ENCODE results near the gene CD79B. TPM values are rescaled to one million over a fixed set of nuclear protein-coding genes. Genes with fewer than 3 reads are reported as not detected.
"Not testable (repeated sequence)": the region's sequence is repeated elsewhere in the genome, so short reads cannot be mapped to it uniquely, and the experiment has no call there.

The CD79B gene
- total RNA-seq, 1 donor from 2014 or later = not detected

- Histone ChIP-seq H3K27me3 (ENCODE audit: control insufficient read depth, insufficient read depth, low read length) (peaks cover 8% of the 10 kb centered on the region), H3K36me3 (ENCODE audit: control insufficient read depth, insufficient read depth, low read length) (no peaks in the 10 kb centered on the region), H3K4me3 (ENCODE audit: low read depth, low read length) (no peak overlapping the region)
- FAIRE-seq (no peak), DNase-seq (ENCODE audit: low read depth) (no peak)
- no peak for TF ChIP-seq CTCF (IDR thresholded peaks at IDR 0.05; ENCODE audit: insufficient read depth, low read length, severe bottlenecking)
Measured at GRCh38 chr17:63914471-63914870, 17.7 kb downstream of the CD79B start.

GRCh38 chr17:63911657-63912100 is 20.5 kb downstream of the CD79B start:
- FAIRE-seq (no peak), DNase-seq (ENCODE audit: low read depth) (peak; percentile 29)
- Histone ChIP-seq H3K27me3 (ENCODE audit: control insufficient read depth, insufficient read depth, low read length) (peaks cover 6% of the 10 kb centered on the region), H3K4me3 (ENCODE audit: low read depth, low read length) (no peak overlapping the region), H3K36me3 (ENCODE audit: control insufficient read depth, insufficient read depth, low read length) (no peaks in the 10 kb centered on the region)
- TF ChIP-seq CTCF (IDR thresholded peaks at IDR 0.05; ENCODE audit: insufficient read depth, low read length, severe bottlenecking) = peak; percentile 76

GRCh38 chr17:63911041-63911635 is 21.0 kb downstream of the CD79B start, which contains the start of gene CSHL1:
Gene CSHL1, minus strand, starts transcription at chr17:63911258. Its CDS starts 62 bp downstream, at chr17:63911196.
- peaks cover 6% of the 10 kb centered on the region for H3K27me3 ChIP-seq (ENCODE audit: control insufficient read depth, insufficient read depth, low read length)
- H3K36me3 ChIP-seq (ENCODE audit: control insufficient read depth, insufficient read depth, low read length) = no peaks in the 10 kb centered on the region
- no peak for TF ChIP-seq CTCF (IDR thresholded peaks at IDR 0.05; ENCODE audit: insufficient read depth, low read length, severe bottlenecking)
- DNase-seq (ENCODE audit: low read depth) (no peak), FAIRE-seq (no peak)
- H3K4me3 ChIP-seq (ENCODE audit: low read depth, low read length) = no peak within 1 kb of the TSS

- no peak for TF ChIP-seq CTCF (IDR thresholded peaks at IDR 0.05; ENCODE audit: insufficient read depth, low read length, severe bottlenecking)
- DNase-seq (ENCODE audit: low read depth) (no peak), FAIRE-seq (no peak)
- Histone ChIP-seq H3K4me3 (ENCODE audit: low read depth, low read length) (no peak overlapping the region), H3K27me3 (ENCODE audit: control insufficient read depth, insufficient read depth, low read length) (peaks cover 6% of the 10 kb centered on the region), H3K36me3 (ENCODE audit: control insufficient read depth, insufficient read depth, low read length) (no peaks in the 10 kb centered on the region)
Measured at GRCh38 chr17:63910096-63910495, 22.0 kb downstream of the CD79B start.

- H3K36me3 ChIP-seq (ENCODE audit: control insufficient read depth, insufficient read depth, low read length); DNase-seq (ENCODE audit: low read depth); H3K4me3 ChIP-seq (ENCODE audit: low read depth, low read length); FAIRE-seq; H3K27me3 ChIP-seq (ENCODE audit: control insufficient read depth, insufficient read depth, low read length): not testable (repeated sequence)
Measured at GRCh38 chr17:63909586-63909985, 22.5 kb downstream of the CD79B start.

GRCh38 chr17:63907161-63907778 is 24.9 kb downstream of the CD79B start:
- TF ChIP-seq CTCF (IDR thresholded peaks at IDR 0.05; ENCODE audit: insufficient read depth, low read length, severe bottlenecking) = peak; percentile 19
- peak; percentile 27 for DNase-seq (ENCODE audit: low read depth)
- not testable (repeated sequence) for H3K4me3 ChIP-seq (ENCODE audit: low read depth, low read length); H3K36me3 ChIP-seq (ENCODE audit: control insufficient read depth, insufficient read depth, low read length); H3K27me3 ChIP-seq (ENCODE audit: control insufficient read depth, insufficient read depth, low read length); FAIRE-seq

GRCh38 chr17:63904796-63905195 is 27.3 kb downstream of the CD79B start:
- not testable (repeated sequence) for H3K27me3 ChIP-seq (ENCODE audit: control insufficient read depth, insufficient read depth, low read length); H3K4me3 ChIP-seq (ENCODE audit: low read depth, low read length); FAIRE-seq; DNase-seq (ENCODE audit: low read depth); H3K36me3 ChIP-seq (ENCODE audit: control insufficient read depth, insufficient read depth, low read length)

All from bronchial epithelial cell (primary cell).